ENCODE data around the gene NEK3.
"Not testable (repeated sequence)": the region's sequence is repeated elsewhere in the genome, so short reads cannot be mapped to it uniquely, and the experiment has no call there.

The NEK3 gene

GRCh38 chr13:52194184-52194868 is 34.9 kb upstream of the NEK3 start:
- peak overlapping the region; percentile 80 to 91 (median 86) for H3K9ac ChIP-seq
- peaks cover 3 to 16% (median 5%) of the 10 kb centered on the region in 11 experiments; a peak in 19 of 22 replicates for H3K36me3 ChIP-seq
- peak overlapping the region; percentile 72 to 97 (median 86) for H3K4me3 ChIP-seq
- H3K27ac ChIP-seq, result peak overlapping the region; percentile 65 to 87 (median 83)
- H3K4me1 ChIP-seq, result peaks cover 20 to 34% (median 30%) of the 10 kb centered on the region in 10 experiments
- H3K9me3 ChIP-seq (replicated peaks in 1 of 11), result 0 out of 22 replicates have a peak, but pooled peaks cover 0 to 4% (median 0%) of the 10 kb centered on the region in 11 experiments
- no peak for TF ChIP-seq Cebpa-rat (IDR thresholded peaks at IDR 0.05)
- no peaks in the 10 kb centered on the region for H3K27me3 ChIP-seq
- H3K4me2 ChIP-seq, result peak overlapping the region; percentile 84 to 93 (median 88)
- H4K20me1 ChIP-seq, result peaks cover 0 to 21% (median 7%) of the 10 kb centered on the region in 11 experiments; a peak in 7 of 22 replicates

- peaks cover 20 to 34% (median 30%) of the 10 kb centered on the region in 10 experiments for H3K4me1 ChIP-seq
- H3K4me2 ChIP-seq, result peak overlapping the region; percentile 84 to 93 (median 88)
- peaks cover 8 to 23% (median 10%) of the 10 kb centered on the region in 11 experiments; a peak in 19 of 22 replicates for H3K36me3 ChIP-seq
- peak overlapping the region; percentile 72 to 97 (median 86) for H3K4me3 ChIP-seq
- peak overlapping the region; percentile 65 to 87 (median 83); a peak in 21 of 22 replicates for H3K27ac ChIP-seq
- H3K9me3 ChIP-seq (replicated peaks in 1 of 11); H3K27me3 ChIP-seq: not testable (repeated sequence)
- peak overlapping the region; percentile 80 to 91 (median 86) for H3K9ac ChIP-seq
- peaks cover 0 to 21% (median 10%) of the 10 kb centered on the region in 11 experiments; a peak in 7 of 22 replicates for H4K20me1 ChIP-seq
Observed at GRCh38 chr13:52193587-52194183, 34.3 kb upstream of the NEK3 start.

DNA sequence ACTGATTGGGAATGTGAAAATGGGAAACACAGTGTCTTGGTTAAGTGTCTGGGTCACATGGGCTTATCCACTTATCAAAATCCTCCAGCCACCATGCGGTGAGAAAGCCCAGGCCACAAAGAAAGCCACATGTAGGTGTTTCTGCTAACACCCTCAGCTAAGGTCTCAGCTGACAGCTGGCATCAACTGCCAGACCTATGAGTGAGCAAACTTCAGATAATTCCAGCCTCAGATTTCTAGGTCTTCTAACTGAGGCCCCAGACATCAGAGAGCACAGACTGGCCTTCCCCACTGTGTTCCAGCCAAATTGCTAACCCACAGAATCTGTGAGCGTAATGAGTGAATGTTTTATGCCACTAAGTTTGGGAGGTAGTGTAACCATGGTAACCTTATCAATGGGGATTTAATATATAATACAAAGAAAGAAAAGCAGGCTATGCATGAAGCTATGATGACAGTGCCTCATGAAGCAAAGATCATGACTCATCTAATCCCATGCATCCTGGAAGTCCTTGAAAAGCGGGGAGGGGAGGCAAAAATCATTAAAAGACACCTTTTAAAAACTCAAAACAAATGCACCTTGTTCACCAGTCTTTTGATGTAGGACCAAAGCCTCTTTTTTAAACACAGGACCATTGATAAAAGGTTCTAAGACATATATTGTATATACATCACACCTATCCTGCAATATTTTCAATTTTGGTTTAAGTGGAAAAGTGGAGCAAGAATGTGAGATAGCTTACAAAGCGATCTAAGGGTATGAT is 28.2 kb upstream of the NEK3 start:
- H4K20me1 ChIP-seq, result peaks cover 0 to 22% (median 14%) of the 10 kb centered on the region in 11 experiments; a peak in 7 of 22 replicates
- H3K27ac ChIP-seq; H3K4me3 ChIP-seq; H3K4me2 ChIP-seq; H3K27me3 ChIP-seq; H3K9me3 ChIP-seq (replicated peaks in 1 of 11); H3K9ac ChIP-seq: not testable (repeated sequence)
- H3K36me3 ChIP-seq, result peaks cover 40 to 81% (median 48%) of the 10 kb centered on the region in 11 experiments
- H3K4me1 ChIP-seq, result peaks cover 7 to 20% (median 14%) of the 10 kb centered on the region in 10 experiments; a peak in 17 of 20 replicates

DNA sequence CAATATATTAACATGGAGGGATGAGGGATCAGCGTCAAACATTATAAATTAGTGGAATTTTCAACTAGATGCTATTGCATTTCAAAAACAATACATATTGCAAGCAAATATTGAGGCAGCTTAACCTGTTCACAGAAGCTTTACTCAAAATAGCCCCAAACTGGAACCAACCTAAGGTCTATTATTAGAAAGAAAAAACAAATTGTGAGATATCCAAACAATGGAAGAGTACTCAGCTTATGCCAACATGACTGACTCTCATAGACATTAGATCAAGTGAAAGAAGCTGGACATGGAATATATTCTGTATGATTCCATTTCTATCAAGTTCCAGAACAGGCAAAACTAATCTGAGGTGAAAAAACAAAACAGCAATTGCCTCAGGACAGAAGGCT is 27.6 kb upstream of the NEK3 start:
- H3K9ac ChIP-seq, result no peak overlapping the region
- no peak overlapping the region for H3K4me2 ChIP-seq
- no peaks in the 10 kb centered on the region for H3K27me3 ChIP-seq
- H3K36me3 ChIP-seq, result peaks cover 42 to 86% (median 53%) of the 10 kb centered on the region in 11 experiments
- no peaks in the 10 kb centered on the region for H3K9me3 ChIP-seq (replicated peaks in 1 of 11)
- H4K20me1 ChIP-seq, result peaks cover 0 to 20% (median 10%) of the 10 kb centered on the region in 11 experiments; a peak in 7 of 22 replicates
- no peak overlapping the region for H3K27ac ChIP-seq
- TF ChIP-seq Cebpa-rat (IDR thresholded peaks at IDR 0.05), result no peak
- H3K4me1 ChIP-seq, result peaks cover 1 to 15% (median 8%) of the 10 kb centered on the region in 10 experiments; a peak in 16 of 20 replicates
- H3K4me3 ChIP-seq, result no peak overlapping the region

DNA sequence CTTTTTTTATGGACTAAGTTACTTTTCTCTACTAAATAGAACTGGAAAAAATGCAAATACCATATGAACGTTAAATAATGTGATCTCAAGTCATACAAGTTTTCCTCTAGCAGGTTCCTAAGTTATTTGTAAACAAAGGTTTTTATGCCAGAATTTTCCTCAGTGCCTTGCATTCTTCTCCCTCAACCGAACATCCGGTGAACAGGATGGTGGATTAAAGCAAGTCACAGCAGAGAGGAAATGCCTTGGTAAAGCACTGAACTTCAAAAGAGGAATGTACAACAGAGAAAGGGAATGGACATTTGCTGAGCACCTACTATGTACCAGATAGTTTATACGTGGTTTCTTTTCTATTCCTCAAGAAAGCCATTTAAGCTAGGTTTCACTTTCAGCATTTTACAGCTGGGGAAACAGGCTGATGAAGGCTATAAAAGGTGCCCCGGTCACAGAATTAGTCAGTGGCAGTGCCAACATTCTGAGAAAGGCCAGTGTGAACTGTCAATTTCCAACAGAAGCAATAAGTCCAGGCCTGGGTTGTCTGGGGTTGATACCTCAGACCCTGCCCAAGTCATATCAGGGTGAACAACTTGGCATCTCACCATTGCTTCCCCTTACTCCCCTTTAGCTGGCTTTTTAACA is 22.0 kb upstream of the NEK3 start:
- not testable (repeated sequence) for H3K4me3 ChIP-seq; H4K20me1 ChIP-seq; H3K4me2 ChIP-seq; H3K27me3 ChIP-seq; H3K27ac ChIP-seq; H3K4me1 ChIP-seq; H3K9me3 ChIP-seq (replicated peaks in 1 of 11); H3K9ac ChIP-seq
- peaks cover 48 to 86% (median 79%) of the 10 kb centered on the region in 11 experiments for H3K36me3 ChIP-seq

GRCh38 chr13:52179925-52180324 is 20.5 kb upstream of the NEK3 start:
- Histone ChIP-seq H3K4me3 (no peak overlapping the region), H3K36me3 (peaks cover 39 to 85% (median 76%) of the 10 kb centered on the region in 11 experiments), H3K4me2 (no peak overlapping the region), H3K4me1 (peaks cover 0 to 12% (median under 1%) of the 10 kb centered on the region in 10 experiments; a peak in 9 of 20 replicates), H3K27ac (no peak overlapping the region), H4K20me1 (no peaks in the 10 kb centered on the region), H3K9me3 (replicated peaks in 1 of 11) (no peaks in the 10 kb centered on the region), H3K9ac (no peak overlapping the region), H3K27me3 (no peaks in the 10 kb centered on the region)
- no peak for TF ChIP-seq Cebpa-rat (IDR thresholded peaks at IDR 0.05)

DNA sequence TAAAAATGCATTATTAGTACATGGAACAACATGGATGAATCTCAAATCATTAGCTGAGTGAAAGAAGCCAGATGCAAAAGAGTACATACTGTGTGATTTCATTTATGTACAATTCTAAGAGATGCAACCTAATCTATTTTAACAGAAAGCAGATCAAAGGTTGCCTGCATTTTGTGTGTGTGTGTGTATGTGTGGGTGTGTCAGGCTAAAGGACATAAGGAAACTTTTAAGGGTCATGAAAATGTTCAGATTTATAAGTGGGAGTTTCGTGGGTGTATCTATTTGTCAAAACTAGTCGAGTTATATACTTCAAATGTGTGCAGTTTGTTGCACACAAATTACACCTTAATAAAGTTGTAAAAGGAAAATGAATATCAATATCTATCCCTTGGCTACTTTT is 17.9 kb upstream of the NEK3 start:
- Histone ChIP-seq H3K36me3 (peaks cover 13 to 80% (median 67%) of the 10 kb centered on the region in 11 experiments), H3K27ac (no peak overlapping the region), H3K27me3 (no peaks in the 10 kb centered on the region), H3K9me3 (replicated peaks in 1 of 11) (no peaks in the 10 kb centered on the region), H3K4me2 (no peak overlapping the region), H3K9ac (no peak overlapping the region), H3K4me1 (peaks cover 12 to 38% (median 21%) of the 10 kb centered on the region in 10 experiments), H4K20me1 (no peaks in the 10 kb centered on the region), H3K4me3 (no peak overlapping the region)
- TF ChIP-seq Cebpa-rat (IDR thresholded peaks at IDR 0.05), result no peak

- Histone ChIP-seq H3K36me3 (peaks cover 21 to 92% (median 75%) of the 10 kb centered on the region in 11 experiments), H3K4me1 (peaks cover 12 to 33% (median 20%) of the 10 kb centered on the region in 10 experiments), H3K4me2 (peak overlapping the region; percentile 33 to 74 (median 50); a peak in 21 of 22 replicates), H3K27ac (peak overlapping the region in 4 of 11 experiments; percentile 33 to 65 (median 43); a peak in 5 of 22 replicates), H3K9ac (peak overlapping the region in 1 of 11 experiments; percentile 53; a peak in 2 of 22 replicates)
- not testable (repeated sequence) for H4K20me1 ChIP-seq; H3K9me3 ChIP-seq (replicated peaks in 1 of 11); H3K4me3 ChIP-seq; H3K27me3 ChIP-seq
Observed at GRCh38 chr13:52173970-52174369, 14.6 kb upstream of the NEK3 start.

Measured in BLaER1 treated with 17β-estradiol and CSF1 and Interleukin-3, amounts not matched to agents 10 nM and 100 nM (cell line).